ENCODE measurements around the gene SMG5. TPM values are rescaled to one million over a fixed set of nuclear protein-coding genes. Genes with fewer than 3 reads are reported as not detected.

SMG5 gene
- total RNA-seq, 1 donor from 2014 or later, result 57.7 TPM

DNA sequence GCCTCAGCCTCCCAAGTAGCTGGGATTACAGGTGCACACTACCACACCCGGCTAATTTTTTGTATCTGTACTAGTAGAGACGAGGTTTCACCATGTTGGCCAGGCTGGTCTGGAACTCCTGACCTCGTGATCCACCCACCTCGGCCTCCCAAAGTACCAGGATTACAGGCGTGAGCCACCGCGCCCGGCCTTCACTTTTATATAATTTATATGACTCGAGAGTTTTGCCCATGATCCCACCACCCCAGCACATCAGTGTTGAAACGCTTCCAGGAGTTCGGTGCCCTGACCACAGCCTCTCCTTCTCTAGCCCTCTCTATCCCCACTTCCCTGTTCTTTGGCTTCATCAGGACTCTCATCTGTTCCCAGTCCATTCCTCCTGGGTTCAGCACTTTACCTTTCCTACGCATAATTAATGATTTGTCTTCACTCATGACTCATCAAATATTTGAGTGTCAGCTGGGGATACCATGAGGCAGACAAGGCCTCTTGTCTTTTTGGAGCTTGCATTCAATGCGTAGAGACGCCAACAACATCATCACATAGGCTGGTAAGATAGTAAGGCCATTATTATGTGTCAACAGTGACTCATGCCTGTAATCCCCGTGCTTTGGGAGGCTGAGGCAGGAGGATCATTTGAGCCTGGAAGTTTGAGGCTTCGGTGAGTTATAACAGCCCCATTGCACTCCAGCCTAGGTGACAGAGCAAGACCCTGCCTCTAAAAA lies 68.4 kb downstream of the SMG5 start:
- intact Hi-C loops (cut with DNase I), result no loop called here
- Histone ChIP-seq H3K4me1 (peaks cover 41% of the 10 kb centered on the region), H3K27me3 (no peaks in the 10 kb centered on the region), H3K9me3 (no peaks in the 10 kb centered on the region), H3K27ac (peak overlapping the region; percentile 97), H3K36me3 (peaks cover 0 to 5% of the 10 kb centered on the region in 2 donors), H3K4me3 (peak overlapping the region; percentile 62 to 67)
- TF ChIP-seq POLR2AphosphoS5 (IDR thresholded peaks at IDR 0.05; ENCODE audit: insufficient read depth in 1 of 2, low read depth in 1 of 2), result no peak
- no peak for TF ChIP-seq POLR2A (IDR thresholded peaks at IDR 0.05)
- no peak for TF ChIP-seq CTCF (IDR thresholded peaks at IDR 0.05)
- DNase-seq (ENCODE audit: extremely low spot score in 2 of 2), result no peak

- DNase-seq (ENCODE audit: extremely low spot score in 2 of 2), result no peak
- Histone ChIP-seq H3K36me3 (peaks cover 0 to 6% of the 10 kb centered on the region in 2 donors), H3K4me3 (peak overlapping the region; percentile 62 to 67), H3K27me3 (no peaks in the 10 kb centered on the region), H3K4me1 (peaks cover 41% of the 10 kb centered on the region), H3K9me3 (no peaks in the 10 kb centered on the region), H3K27ac (peak overlapping the region; percentile 97)
- intact Hi-C loops (cut with DNase I), result no loop called here
- TF ChIP-seq POLR2A (IDR thresholded peaks at IDR 0.05) (no peak), CTCF (IDR thresholded peaks at IDR 0.05) (no peak), POLR2AphosphoS5 (IDR thresholded peaks at IDR 0.05; ENCODE audit: insufficient read depth in 1 of 2, low read depth in 1 of 2) (no peak)
Measured at GRCh38 chr1:156213644-156213966, 69.0 kb downstream of the SMG5 start.

DNA sequence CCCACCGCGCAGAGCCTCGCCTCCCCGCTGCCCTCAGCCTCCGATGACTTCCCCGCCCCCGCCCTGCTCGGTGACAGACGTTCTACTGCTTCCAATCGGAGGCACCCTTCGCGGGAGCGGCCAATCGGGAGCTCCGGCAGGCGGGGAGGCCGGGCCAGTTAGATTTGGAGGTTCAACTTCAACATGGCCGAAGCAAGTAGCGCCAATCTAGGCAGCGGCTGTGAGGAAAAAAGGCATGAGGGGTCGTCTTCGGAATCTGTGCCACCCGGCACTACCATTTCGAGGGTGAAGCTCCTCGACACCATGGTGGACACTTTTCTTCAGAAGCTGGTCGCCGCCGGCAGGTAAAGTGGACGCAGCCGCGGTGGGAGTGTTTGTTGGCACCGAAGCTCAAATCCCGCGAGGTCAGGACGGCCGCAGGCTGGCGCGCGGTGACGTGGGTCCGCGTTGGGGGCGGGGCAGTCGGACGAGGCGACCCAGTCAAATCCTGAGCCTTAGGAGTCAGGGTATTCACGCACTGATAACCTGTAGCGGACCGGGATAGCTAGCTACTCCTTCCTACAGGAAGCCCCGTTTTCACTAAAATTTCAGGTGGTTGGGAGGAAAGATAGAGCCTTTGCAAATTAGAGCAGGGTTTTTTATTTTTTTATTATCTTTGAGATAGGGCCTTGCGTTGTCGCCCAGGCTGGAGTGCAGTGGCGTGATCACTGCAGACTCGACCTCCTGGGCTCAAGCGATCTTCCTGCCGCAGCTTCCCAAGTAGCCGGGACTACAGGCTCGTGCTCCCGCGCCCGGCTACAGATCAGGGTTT lies 69.6 kb downstream of the SMG5 start, which contains the start of gene PMF1:
Gene PMF1 (plus strand): TSS at position 175 of the 811 bp plus-strand sequence. CDS start 9 bp downstream, at position 184.
- peak in 1 of 2 donors; percentile 99 for DNase-seq (ENCODE audit: extremely low spot score in 2 of 2)
- peak within 1 kb of the TSS; percentile 62 to 67 for H3K4me3 ChIP-seq
- intact Hi-C loops (cut with DNase I), result no loop called here
- TF ChIP-seq POLR2A (IDR thresholded peaks at IDR 0.05) (peak in 1 of 2 donors; percentile 29), POLR2AphosphoS5 (IDR thresholded peaks at IDR 0.05; ENCODE audit: insufficient read depth in 1 of 2, low read depth in 1 of 2) (peak; percentile 92 to 97), CTCF (IDR thresholded peaks at IDR 0.05) (peak in 1 of 3 experiments; percentile 2)
- peak within 1 kb of the TSS; percentile 97 for H3K27ac ChIP-seq
- H3K4me1 ChIP-seq, result peaks cover 37% of the 10 kb centered on the region
- H3K36me3 ChIP-seq, result peaks cover 0 to 11% of the 10 kb centered on the region in 2 donors
- H3K27me3 ChIP-seq, result no peaks in the 10 kb centered on the region
- H3K9me3 ChIP-seq, result no peaks in the 10 kb centered on the region

DNA sequence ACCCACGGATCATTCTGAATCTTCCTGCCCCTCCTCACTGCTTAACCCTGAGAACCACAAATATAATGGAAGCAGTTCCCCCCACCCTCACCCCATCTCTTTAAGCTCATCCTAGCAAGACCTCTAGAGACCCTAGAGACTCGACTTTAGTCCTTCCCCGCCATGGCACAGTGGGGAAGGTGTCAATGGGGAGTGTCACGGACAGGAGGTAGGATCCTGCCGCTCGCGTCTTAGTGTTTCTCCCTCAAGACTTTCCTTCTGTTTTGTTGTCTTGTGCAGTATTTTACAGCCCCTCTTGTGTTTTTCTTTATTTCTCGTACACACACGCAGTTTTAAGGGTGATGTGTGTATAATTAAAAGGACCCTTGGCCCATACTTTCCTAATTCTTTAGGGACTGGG lies 70.5 kb downstream of the SMG5 start:
- Histone ChIP-seq H3K4me1 (peaks cover 28% of the 10 kb centered on the region), H3K27me3 (no peaks in the 10 kb centered on the region), H3K36me3 (peaks cover 0 to 16% of the 10 kb centered on the region in 2 donors), H3K27ac (peak overlapping the region; percentile 97), H3K4me3 (peak overlapping the region; percentile 62 to 67), H3K9me3 (no peaks in the 10 kb centered on the region)
- intact Hi-C loops (cut with DNase I), result no loop called here
- TF ChIP-seq POLR2AphosphoS5 (IDR thresholded peaks at IDR 0.05; ENCODE audit: insufficient read depth in 1 of 2, low read depth in 1 of 2) (no peak), CTCF (IDR thresholded peaks at IDR 0.05) (no peak), POLR2A (IDR thresholded peaks at IDR 0.05) (no peak)
- DNase-seq (ENCODE audit: extremely low spot score in 2 of 2), result no peak

Data from vagina (tissue), 2 donors.